ENCODE results near the gene NUP214.
"Not testable (repeated sequence)": the region's sequence is repeated elsewhere in the genome, so short reads cannot be mapped to it uniquely, and the experiment has no call there.

Gene NUP214

DNA sequence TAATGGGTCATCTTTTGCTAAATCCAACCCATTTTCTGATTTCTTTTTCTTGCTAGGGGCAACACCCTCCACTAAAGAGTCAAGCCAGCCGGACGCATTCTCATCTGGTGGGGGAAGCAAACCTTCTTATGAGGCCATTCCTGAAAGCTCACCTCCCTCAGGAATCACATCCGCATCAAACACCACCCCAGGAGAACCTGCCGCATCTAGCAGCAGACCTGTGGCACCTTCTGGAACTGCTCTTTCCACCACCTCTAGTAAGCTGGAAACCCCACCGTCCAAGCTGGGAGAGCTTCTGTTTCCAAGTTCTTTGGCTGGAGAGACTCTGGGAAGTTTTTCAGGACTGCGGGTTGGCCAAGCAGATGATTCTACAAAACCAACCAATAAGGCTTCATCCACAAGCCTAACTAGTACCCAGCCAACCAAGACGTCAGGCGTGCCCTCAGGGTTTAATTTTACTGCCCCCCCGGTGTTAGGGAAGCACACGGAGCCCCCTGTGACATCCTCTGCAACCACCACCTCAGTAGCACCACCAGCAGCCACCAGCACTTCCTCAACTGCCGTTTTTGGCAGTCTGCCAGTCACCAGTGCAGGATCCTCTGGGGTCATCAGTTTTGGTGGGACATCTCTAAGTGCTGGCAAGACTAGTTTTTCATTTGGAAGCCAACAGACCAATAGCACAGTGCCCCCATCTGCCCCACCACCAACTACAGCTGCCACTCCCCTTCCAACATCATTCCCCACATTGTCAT is 72.0 kb downstream of the NUP214 start:
- no peak for DNase-seq

DNA sequence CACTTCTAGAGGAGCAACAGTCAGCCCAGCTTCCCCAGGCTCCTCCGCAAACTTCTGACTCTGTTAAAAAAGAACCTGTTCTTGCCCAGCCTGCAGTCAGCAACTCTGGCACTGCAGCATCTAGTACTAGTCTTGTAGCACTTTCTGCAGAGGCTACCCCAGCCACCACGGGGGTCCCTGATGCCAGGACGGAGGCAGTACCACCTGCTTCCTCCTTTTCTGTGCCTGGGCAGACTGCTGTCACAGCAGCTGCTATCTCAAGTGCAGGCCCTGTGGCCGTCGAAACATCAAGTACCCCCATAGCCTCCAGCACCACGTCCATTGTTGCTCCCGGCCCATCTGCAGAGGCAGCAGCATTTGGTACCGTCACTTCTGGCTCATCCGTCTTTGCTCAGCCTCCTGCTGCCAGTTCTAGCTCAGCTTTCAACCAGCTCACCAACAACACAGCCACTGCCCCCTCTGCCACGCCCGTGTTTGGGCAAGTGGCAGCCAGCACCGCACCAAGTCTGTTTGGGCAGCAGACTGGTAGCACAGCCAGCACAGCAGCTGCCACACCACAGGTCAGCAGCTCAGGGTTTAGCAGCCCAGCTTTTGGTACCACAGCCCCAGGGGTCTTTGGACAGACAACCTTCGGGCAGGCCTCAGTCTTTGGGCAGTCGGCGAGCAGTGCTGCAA is 72.8 kb downstream of the NUP214 start:
- no peak for DNase-seq

DNA sequence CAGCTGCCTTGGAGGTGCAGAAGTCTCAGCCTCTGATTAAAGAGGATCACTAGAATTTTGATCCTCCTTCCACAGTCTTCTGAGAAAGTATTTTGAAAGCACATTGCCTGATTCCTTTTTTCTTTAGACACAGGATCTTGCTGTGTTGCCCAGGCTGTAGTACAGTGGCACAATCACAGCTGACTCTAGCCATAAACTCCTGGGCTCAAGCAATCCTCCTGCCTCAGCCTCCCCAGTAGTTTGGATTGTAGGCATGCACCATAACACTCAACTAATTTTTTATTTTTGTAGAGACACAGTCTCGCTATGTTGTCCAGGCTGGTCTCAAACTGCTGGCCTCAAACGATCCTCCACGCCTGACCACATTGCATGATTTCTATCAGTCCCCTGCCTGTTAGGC is 76.5 kb downstream of the NUP214 start:
- DNase-seq, result no peak

DNA sequence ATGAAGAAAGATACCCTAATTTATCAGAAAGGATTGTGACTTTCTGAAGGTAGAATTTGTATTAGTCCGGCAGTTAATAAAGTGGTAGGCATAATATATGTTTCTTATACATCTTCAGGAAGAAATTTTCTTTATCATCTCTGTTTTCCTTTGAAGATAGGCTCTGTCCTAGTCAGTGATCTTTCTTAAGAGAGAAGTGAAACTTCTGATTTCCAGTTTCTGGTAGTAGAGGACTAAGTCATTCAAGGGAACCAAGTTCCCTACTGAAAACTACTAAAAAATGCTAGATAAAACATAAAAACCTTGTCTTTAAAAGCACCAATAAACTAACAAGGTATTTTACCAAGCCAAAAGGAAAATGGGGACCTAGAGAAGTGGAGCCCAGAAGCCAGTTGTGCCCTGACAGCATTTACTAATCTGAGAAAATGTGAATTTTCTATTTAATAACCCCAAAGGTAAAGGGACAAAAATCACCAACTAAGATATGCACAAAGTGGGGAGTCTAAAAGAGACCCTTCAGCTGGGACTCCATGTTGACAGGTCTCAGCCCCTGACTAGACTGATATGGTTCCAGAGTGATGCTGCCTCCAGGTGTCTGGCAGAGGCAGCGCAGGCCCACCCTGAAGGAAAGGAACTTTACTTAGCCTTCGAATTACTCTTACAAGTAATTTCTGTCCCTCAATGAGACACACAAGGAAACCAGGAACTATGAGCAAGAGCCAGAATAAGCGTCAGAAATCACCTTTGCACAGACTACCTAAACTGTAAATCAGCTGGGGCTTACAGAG is 78.2 kb downstream of the NUP214 start:
- peak in 1 of 5 experiments; percentile 6 for DNase-seq

DNA sequence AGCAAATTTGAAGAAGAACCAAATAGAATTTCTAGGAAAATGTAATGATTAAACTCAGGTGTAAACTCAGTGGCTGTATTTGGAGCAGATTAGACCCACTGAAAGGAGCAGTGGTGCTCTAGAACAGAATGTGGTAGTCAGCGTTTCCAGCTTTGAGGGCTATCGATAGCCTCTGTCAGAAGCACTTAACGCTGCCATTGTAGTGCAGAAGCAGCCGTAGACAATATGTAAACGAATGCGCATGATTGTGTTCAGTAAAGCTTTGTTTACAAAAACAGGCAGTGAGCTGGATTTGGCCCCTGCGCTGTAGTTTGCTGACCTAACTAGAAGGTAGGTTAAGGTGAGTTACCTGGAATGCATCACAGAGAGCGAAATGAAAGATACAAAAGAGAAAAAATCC is 78.9 kb downstream of the NUP214 start:
- DNase-seq, result no peak

DNA sequence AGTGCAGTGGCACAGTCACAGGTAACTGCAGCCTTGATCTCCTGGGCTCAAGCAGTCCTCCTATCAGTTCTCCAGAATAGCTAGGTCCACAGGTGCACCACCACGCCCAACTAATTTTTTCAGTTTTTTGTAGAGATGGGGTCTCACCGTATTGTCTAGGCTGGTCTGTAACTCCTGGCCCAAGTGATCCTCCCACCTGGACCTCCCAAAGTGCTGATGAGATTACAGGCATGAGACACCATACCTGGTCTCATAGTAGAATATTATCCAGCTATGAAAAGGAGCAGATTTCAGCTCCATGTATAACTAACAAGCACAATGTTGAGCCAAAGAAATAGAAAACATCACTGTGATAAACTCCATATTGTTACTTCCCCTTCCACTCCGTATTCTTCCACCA is 81.1 kb downstream of the NUP214 start:
- DNase-seq, result no peak

DNA sequence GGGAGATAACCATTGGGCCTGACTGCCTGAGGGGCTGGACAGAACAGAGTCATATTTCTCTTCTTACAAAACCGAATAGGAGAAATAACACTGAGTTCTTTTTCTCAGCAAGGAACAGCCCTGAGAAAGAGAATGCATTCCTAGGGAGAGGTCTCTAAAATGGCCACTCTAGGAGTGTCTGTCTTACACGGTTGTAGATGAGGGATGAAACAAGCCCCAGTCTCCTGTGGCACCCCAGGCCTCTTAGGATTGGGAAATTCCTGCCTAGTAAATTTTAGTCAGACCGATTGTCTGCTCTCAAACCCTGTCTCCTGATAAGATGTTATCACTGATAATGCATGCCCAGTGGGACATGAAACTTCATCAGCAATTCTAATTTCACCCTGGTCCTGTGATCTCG is 86.5 kb downstream of the NUP214 start:
- DNase-seq, result not testable (repeated sequence)

DNA sequence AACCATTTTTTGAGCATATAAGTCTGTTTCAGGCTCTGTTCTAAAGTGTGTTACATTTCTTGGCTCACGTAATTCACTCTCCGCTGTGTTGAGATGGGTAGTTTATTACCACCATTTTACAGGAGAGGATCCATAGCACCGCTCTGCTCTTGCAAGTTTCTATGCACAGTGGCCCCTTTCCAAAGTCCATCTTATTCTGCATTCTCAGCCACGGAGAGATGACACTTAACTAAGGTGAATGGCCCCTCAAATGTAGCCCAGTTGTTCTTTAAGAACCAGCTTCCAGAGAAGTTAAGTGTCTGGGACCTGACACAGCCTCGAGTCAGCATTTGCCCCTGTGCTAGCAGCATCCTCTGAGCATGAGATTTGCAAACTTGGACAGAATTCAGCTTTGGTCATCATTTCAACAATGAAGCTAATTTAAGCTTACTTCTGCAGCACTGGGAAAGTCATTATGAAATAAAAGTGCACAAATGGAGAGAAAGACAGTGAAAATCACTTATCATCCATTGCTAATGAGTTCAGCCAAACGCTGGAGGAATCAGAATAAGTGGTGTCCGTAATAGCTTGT is 89.0 kb downstream of the NUP214 start:
- no peak for DNase-seq

DNA sequence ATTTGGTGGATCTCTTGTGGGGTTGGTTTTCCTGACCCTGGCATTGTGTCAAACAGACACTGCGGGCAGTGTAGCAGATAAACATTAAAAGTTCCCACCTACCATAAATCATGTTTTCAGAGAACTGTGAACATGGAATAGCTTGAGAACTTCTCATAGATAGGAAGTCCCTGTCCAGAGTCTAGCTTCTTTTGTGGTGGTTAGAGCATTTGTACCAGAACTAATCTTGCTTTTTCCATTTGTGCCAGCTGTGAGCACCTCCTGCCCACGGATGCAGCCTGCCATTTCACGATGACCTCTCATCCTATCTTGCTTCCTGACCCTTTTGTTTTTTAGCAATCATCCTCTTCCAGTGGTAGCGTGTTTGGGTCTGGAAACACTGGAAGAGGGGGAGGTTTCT is 89.5 kb downstream of the NUP214 start:
- no peak for DNase-seq

DNA sequence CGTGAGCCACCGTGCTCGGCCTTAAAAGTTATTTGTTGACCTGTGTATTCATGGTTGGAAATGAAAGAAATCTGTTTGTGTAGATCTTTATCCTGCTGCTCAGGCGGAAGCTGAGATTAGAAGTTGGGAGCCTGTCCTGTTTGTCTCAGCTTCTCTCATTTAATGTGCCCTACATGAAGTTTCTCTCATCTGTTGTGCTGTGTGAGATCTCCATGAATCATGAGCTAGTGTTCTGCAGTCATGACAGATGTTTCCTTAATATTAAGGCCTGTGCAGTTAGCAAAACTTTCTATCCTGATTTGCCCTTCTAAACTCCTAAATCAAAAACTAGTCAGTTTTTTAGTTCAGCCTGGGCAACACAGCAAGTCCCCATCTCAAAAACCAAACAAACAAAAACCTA is 91.4 kb downstream of the NUP214 start:
- DNase-seq, result no peak

DNA sequence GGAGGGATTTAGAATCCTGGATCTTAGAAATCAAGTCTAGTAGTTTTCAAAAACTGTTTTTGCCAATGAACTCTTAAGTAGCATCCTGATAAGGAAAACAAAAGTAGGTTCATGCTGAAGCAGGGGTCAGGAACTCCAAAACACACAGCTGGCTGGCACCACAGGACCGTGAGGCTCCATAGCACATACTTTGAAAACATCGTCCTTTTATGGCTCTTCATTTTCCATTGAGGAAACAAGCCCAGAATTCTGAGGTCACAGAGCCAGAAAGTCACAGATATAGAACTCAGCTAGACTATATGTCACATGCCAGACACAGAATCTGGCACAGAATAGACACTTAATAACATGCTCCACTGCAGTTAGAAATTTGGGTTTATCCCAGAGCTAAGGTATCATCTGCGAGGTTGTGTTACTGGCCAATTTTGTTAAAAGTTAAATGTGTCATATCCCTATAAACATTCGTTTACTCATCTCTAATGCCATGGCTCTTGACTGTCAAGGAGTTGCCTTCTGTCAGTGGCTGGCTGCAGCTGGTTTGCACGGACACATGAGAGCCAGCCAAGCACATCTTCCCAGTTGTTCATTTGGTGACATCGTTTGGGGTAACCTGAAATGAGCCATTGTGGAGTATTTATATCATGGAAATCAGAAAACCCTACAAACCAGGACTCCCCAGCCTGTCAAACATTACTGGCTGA is 92.1 kb downstream of the NUP214 start:
- DNase-seq, result no peak

DNA sequence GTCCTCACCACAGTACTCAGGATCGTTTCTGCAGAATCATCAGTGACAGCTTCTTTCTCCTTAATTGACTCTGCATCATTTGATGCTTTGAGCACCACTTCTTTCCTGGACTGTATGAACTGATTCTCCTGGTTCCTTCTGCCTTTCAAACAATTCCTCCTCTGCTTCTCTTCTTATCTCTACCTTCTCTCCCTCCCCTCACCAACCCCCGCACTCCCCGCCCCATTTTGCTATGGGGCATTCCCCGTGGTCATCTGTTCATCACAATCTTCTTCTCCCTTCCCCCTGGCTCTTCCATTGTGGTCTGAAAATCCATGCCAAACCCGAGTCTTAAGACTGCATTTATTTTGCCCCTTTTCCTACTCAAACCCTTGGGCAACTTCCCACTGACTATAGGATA is 93.0 kb downstream of the NUP214 start:
- no peak for DNase-seq

DNA sequence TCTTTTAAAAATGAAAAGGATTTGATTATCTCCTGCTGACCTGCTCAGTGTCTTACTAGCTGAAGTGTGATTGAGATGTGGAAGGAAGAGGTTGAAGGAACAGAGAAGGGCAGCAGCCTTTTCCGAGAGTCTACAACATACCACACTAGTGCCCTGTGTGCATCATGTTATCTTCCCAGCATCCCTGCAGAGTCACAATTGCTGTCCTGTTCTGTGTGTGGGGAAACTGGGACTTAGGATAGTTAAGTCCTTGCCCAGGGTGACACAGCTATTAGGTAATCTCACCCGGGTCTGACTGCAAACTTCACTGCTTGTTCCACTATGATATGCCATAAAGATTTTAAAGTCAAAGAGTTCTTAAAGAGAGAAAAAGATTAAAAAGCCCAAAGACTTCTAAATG is 95.1 kb downstream of the NUP214 start:
- no peak for DNase-seq

DNA sequence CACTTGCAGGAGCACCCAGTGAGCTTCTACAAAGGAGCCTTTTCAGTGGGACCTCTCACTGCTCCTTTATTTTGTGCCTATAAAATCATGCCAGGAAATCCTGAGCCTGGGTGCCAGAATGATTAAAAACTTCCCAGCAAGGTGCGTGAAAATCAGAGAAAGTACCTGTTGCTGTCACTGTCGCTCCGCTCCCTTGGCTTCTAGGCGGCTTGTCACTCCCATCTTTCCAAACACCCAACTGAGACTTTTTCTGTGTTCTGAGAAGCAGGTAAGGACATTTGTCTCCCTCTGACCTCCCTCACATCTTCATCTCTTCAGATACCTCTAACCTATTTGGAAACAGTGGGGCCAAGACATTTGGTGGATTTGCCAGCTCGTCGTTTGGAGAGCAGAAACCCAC is 97.1 kb downstream of the NUP214 start:
- no peak for DNase-seq

DNA sequence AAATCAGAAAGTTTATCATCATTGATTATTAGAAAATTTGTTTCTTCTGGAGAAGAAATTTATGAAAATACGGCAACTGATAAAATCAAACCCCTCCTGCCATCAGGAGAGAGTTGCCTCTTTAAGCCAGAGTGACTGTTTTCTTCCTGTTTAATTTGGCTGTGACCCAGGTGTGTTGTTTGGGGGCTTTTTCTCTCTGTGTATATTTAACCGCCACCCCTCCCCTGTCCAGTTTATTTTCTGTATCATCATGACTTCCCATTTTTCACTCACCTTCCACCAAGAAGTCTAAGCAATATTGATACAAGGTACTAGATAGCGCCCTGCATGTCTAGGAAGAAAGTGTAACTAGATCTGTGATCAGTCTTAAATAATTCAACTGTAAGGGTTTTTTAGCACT is 100.8 kb downstream of the NUP214 start:
- DNase-seq, result no peak

DNA sequence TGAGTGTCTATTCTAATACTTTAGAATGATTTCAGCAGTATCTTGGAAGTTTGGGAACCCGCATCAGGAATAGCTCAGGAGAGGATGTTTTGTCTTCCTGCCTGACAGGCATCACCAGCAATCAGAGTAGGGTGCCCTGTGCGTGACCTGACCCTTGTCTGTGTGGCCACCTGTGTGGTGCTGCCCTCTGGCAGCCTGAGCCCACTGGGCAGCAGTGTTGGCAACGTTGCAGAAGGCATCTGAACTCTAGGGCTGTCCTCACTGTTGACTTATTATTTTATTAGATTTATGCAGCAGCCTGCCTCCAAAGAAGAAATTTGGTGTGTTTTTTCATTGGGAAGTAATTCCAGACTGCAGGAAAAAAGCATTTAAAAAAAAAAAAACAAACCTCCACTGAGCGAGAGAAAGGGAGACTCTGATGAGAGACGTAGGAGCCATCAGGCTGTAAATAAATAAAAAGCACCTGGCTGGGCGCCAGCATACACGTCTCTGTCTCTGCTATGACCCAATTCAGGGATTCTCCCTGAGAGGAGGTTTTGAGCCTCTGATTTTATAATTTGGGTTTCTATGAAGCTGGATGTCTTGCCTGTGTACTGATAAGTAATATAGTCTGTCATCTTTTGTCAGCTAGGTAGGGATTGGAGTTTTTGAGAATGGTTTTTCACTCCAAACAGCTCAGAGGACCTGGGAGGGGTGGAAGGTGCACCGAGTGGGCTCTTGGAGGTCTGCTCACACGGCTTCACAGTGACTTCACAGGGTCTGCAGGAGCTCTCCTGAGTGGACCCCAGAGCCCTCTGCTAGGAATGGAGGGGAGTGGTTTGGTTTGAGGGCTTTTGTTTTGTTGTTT is 101.9 kb downstream of the NUP214 start:
- no peak for DNase-seq

DNA sequence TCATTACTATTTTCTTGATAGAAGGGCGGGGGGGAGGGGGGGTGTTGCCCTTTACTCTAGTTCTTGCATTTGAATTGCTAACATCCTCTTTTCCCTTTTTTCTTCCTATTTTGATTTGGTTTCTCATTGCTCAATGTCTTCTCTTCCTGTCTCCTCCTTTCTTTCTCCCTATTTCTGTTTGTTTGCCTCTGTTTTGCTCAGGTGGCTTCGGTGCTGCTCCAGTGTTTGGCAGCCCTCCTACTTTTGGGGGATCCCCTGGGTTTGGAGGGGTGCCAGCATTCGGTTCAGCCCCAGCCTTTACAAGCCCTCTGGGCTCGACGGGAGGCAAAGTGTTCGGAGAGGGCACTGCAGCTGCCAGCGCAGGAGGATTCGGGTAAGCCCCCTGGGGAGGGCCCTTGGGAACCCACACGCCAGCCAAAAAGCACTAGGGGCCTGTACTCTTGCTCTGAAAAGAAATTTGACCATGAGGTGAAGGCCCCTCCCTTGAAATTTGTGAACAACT is 102.6 kb downstream of the NUP214 start:
- DNase-seq, result no peak

DNA sequence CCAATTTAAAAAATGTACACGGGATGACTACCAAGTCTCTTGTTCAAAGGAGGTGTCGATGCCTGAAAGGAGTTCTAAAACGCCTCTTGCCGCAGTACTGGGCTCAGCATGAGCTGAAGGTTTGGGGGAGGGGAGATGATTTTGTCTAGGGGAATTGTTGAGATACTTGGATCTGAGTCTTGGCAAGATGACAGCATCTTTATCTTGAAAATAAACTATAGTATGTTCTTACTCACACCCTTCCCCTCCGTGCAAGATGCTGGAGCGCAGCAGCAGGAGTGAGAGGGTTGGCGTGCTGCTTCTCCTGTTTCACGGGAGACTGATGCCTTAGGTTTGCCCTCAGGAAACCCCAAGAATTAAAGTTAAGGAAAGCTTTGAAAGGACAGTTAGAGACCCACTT is 103.6 kb downstream of the NUP214 start:
- DNase-seq, result no peak

DNA sequence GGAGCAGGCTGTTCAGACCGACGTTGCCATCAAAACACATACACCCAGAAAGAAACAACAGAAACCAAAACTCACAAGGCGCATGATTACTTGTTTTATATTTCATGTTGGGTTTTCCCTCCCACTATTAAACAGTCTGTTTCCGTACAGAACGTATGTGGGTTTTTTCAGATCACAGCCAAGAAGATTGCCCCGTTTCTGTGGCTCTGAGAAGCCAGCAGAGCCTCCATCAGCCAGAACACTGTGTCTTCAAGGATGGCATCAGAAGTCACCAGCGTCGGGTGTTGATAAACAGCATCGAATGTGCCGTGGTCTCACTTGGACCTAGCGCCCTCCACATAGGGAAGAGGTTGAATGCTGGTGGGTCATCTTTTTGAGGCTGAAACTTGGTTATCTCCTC is 108.2 kb downstream of the NUP214 start:
- peak in 1 of 5 experiments; percentile 74 for DNase-seq

DNA sequence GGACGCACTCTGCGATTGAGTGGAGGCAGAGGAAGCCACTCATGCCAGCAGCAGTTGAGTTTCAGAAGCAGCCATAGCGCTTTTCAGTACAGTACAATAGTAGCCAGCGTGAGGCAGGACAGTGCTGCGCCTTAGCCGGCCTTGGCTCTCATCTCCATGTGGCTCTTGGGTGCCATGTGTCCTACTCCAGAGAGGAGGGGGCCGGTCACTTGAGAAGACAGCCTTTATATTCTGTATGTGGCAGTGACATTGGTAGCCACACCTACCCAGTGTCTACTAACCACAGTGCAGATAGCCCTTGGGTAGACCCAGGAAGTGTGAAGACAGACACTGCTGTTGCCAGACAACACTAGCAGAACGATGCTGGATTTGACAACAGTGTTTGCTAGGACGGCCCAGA is 108.6 kb downstream of the NUP214 start:
- DNase-seq, result peak in 1 of 5 experiments; percentile 84

DNA sequence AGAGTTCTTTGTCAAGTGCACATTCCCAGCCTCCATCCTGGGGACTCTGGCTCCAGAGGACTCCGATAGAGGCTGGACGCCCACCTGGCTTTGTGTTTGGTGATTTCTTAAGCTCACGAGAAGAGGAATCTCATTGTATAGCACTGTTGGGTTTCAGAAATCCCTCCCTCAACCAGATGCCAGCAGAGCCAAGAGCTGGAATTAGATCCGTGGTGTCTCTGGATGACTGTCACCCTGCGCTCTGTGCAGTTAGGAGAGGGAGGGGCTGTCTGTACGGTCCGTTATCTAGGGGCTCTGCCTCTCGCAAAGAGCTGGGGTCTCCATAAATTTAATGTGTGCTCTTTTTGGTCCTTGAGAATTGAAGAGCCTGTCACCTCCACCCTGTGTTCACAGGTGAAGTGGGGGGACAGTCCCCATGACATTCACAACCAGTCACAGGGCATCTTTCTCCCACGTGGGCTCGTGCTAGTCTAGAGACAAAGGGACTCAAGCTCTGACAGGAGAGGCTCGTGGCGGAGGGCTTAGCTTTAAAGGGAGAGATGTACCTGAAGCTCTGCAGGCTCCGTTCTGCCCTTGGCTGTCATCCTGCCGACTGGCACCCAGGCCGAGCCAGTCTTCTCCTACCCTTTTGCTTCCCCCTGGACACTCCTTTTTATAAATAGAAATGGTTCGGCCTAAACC is 109.6 kb downstream of the NUP214 start:
- DNase-seq, result no peak

All from T-helper 2 cell (primary cell).